HG03432 (cell line): ENCODE measurements around the gene CD84.
"Not testable (repeated sequence)": the region's sequence is repeated elsewhere in the genome, so short reads cannot be mapped to it uniquely, and the experiment has no call there.

Experiments used
- ATAC-seq: cut with Tn5 transposase; IDR thresholded peaks from one replicate; pipeline ENCODE4 v1.9.1; 2021; ENCODE audit warnings: mild to moderate bottlenecking, moderate library complexity; ENCODE audit not compliant: unreplicated experiment

Gene CD84

GRCh38 chr1:160576390-160576789 is 2.9 kb downstream of the CD84 start:
- no peak for ATAC-seq

- no peak for ATAC-seq
Measured at GRCh38 chr1:160575112-160575664, 4.1 kb downstream of the CD84 start.

- no peak for ATAC-seq
Measured at GRCh38 chr1:160570840-160571239, 8.5 kb downstream of the CD84 start.

GRCh38 chr1:160569806-160570205 is 9.5 kb downstream of the CD84 start:
- ATAC-seq, result no peak

GRCh38 chr1:160567858-160568682 is 11.2 kb downstream of the CD84 start:
- ATAC-seq, result no peak

GRCh38 chr1:160567341-160567740 is 12.0 kb downstream of the CD84 start:
- no peak for ATAC-seq

GRCh38 chr1:160565564-160565963 is 13.7 kb downstream of the CD84 start:
- no peak for ATAC-seq

GRCh38 chr1:160563230-160563629 is 16.1 kb downstream of the CD84 start:
- ATAC-seq, result not testable (repeated sequence)

- not testable (repeated sequence) for ATAC-seq
Measured at GRCh38 chr1:160562745-160563144, 16.6 kb downstream of the CD84 start.

GRCh38 chr1:160560806-160561205 is 18.5 kb downstream of the CD84 start:
- no peak for ATAC-seq

- ATAC-seq, result no peak
Measured at GRCh38 chr1:160560045-160560705, 19.1 kb downstream of the CD84 start.

GRCh38 chr1:160559437-160559836 is 19.9 kb downstream of the CD84 start:
- ATAC-seq, result not testable (repeated sequence)

GRCh38 chr1:160558660-160559380 is 20.5 kb downstream of the CD84 start:
- ATAC-seq, result no peak

- no peak for ATAC-seq
Measured at GRCh38 chr1:160553778-160554177, 25.5 kb downstream of the CD84 start.

GRCh38 chr1:160552425-160552824 is 26.9 kb downstream of the CD84 start:
- ATAC-seq, result no peak

GRCh38 chr1:160550572-160551034 is 28.7 kb downstream of the CD84 start:
- ATAC-seq, result no peak

- ATAC-seq, result no peak
Measured at GRCh38 chr1:160549665-160550006, 29.7 kb downstream of the CD84 start.

- peak; percentile 56 for ATAC-seq
Measured at GRCh38 chr1:160548960-160549664, 30.2 kb downstream of the CD84 start.

GRCh38 chr1:160548183-160548582 is 31.1 kb downstream of the CD84 start:
- peak; percentile 58 for ATAC-seq

- ATAC-seq, result no peak
Measured at GRCh38 chr1:160547422-160547821, 31.9 kb downstream of the CD84 start.

GRCh38 chr1:160546942-160547341 is 32.4 kb downstream of the CD84 start:
- ATAC-seq, result no peak
